Measurements from ENCODE around the gene SAA1.
"Not testable (repeated sequence)": the region's sequence is repeated elsewhere in the genome, so short reads cannot be mapped to it uniquely, and the experiment has no call there.

The SAA1 gene

GRCh38 chr11:18259259-18259658, 6.8 kb upstream of the SAA1 start:
- no peak for DNase-seq

GRCh38 chr11:18261721-18262120, 4.3 kb upstream of the SAA1 start:
- no peak for DNase-seq

GRCh38 chr11:18262681-18263350, 3.2 kb upstream of the SAA1 start:
- DNase-seq, result not testable (repeated sequence)

GRCh38 chr11:18264035-18264434, 2.0 kb upstream of the SAA1 start:
- no peak for DNase-seq

GRCh38 chr11:18264677-18265555, 1.1 kb upstream of the SAA1 start:
- no peak for DNase-seq

GRCh38 chr11:18267335-18268133, 1.5 kb downstream of the SAA1 start:
- DNase-seq, result not testable (repeated sequence)

- not testable (repeated sequence) for DNase-seq
Measured at GRCh38 chr11:18269252-18269651, 3.2 kb downstream of the SAA1 start.

- DNase-seq, result no peak
Measured at GRCh38 chr11:18270102-18270501, 4.0 kb downstream of the SAA1 start.

- no peak for DNase-seq
Measured at GRCh38 chr11:18271206-18271605, 5.1 kb downstream of the SAA1 start.

GRCh38 chr11:18277565-18278271, 11.7 kb downstream of the SAA1 start:
- no peak for DNase-seq

- no peak for DNase-seq
Measured at GRCh38 chr11:18280438-18281045, 14.5 kb downstream of the SAA1 start.

- no peak for DNase-seq
Measured at GRCh38 chr11:18282626-18283025, 16.6 kb downstream of the SAA1 start.

GRCh38 chr11:18285841-18286240, 19.8 kb downstream of the SAA1 start:
- DNase-seq, result no peak

- DNase-seq, result no peak
Measured at GRCh38 chr11:18288911-18289310, 22.8 kb downstream of the SAA1 start.

- no peak for DNase-seq
Measured at GRCh38 chr11:18294862-18295261, 28.8 kb downstream of the SAA1 start.

GRCh38 chr11:18295316-18295715, 29.3 kb downstream of the SAA1 start:
- DNase-seq, result no peak

- no peak for DNase-seq
Measured at GRCh38 chr11:18299721-18300120, 33.7 kb downstream of the SAA1 start.

- no peak for DNase-seq
Measured at GRCh38 chr11:18304745-18305144, 38.7 kb downstream of the SAA1 start.

- no peak for DNase-seq
Measured at GRCh38 chr11:18307461-18308139, 41.5 kb downstream of the SAA1 start.

GRCh38 chr11:18308242-18308641, 42.2 kb downstream of the SAA1 start:
- no peak for DNase-seq

- no peak for DNase-seq
Measured at GRCh38 chr11:18309691-18310090, 43.6 kb downstream of the SAA1 start.
